ENCODE measurements around the gene SH3D21. TPM values are rescaled to one million over a fixed set of nuclear protein-coding genes. Genes with fewer than 3 reads are reported as not detected.

The SH3D21 gene
- total RNA-seq, 1 experiment from 2014 or later = 18.3 TPM

DNA sequence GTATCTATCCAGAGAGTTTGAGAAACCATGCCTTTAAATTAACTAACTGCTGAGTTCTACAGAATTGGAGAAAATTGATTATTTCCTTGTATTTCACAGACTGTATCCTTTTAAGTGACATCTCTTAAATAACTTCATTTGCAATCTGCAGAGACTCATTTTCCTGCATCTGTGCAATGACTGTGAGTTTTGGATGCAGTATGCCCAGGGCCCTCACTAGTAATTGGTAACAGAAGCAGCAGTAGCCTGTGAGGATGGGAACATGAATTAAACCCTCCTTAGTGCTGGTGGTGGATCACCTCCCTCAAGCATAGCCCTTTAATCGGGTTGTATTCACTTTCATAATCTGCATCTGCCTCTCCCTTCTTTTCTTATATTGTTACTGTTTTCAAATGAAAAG lies 21.7 kb upstream of the SH3D21 start:
- no peak overlapping the region for H2BK12ac ChIP-seq (ENCODE audit: insufficient read length, low read depth, low read length)
- no peak overlapping the region for H2AK5ac ChIP-seq (ENCODE audit: insufficient read length, low read length)
- no peaks in the 10 kb centered on the region for H3K9me3 ChIP-seq (ENCODE audit: control insufficient read depth, low read depth, low read length)
- Mint-ChIP-seq H3K27ac (peak overlapping the region in 1 of 3 experiments; percentile 76; a peak in 1 of 7 replicates), H3K27me3 (ENCODE audit: low read depth) (no peaks in the 10 kb centered on the region), H3K9me3 (no peaks in the 10 kb centered on the region), H3K36me3 (ENCODE audit: insufficient read depth in 1 of 3, low read depth in 3 of 3) (peaks cover 33 to 59% (median 55%) of the 10 kb centered on the region in 3 experiments), H3K4me3 (no peak overlapping the region), H3K4me1 (no peaks in the 10 kb centered on the region)
- no peak overlapping the region for H3K18ac ChIP-seq (ENCODE audit: insufficient read length, low read depth, low read length)
- no peak for DNase-seq
- H2BK15ac ChIP-seq (ENCODE audit: low read depth, low read length) = no peak overlapping the region
- no peak overlapping the region for H3K23ac ChIP-seq (ENCODE audit: insufficient read length, low read depth, low read length)
- H4K20me1 ChIP-seq (ENCODE audit: control insufficient read depth, insufficient read depth, insufficient read length) = no peaks in the 10 kb centered on the region
- no peak overlapping the region for H3K14ac ChIP-seq (ENCODE audit: insufficient read depth, low read length)
- H4K8ac ChIP-seq (replicated peaks; ENCODE audit: insufficient read length, low read depth, low read length) = no peak overlapping the region
- H3K79me2 ChIP-seq (ENCODE audit: insufficient read depth, low read length) = no peaks in the 10 kb centered on the region
- H4K91ac ChIP-seq (ENCODE audit: insufficient read length, low read depth, low read length) = no peak overlapping the region
- no peak overlapping the region for H3K4ac ChIP-seq (ENCODE audit: low read depth, low read length)
- no peaks in the 10 kb centered on the region for H3K23me2 ChIP-seq (ENCODE audit: insufficient read length, low read depth, low read length, poor library complexity, severe bottlenecking)
- H3K56ac ChIP-seq (ENCODE audit: insufficient read length, low read depth, low read length) = no peak overlapping the region
- H3K9ac ChIP-seq (ENCODE audit: extremely low read depth, insufficient read length, low read length) = no peak overlapping the region
- H3K4me1 ChIP-seq (ENCODE audit: insufficient read depth, low read length) = no peaks in the 10 kb centered on the region
- H2AFZ ChIP-seq (ENCODE audit: low read length) = no peak overlapping the region
- peaks cover 9% of the 10 kb centered on the region for H3K79me1 ChIP-seq (ENCODE audit: insufficient read depth, low read depth, low read length, poor library complexity, severe bottlenecking)
- no CpG with 5 or more reads among the region's 1 CpG for WGBS (ENCODE audit: extremely low coverage, insufficient read length, low lambda C conversion rate)
- H3T11ph ChIP-seq (ENCODE audit: low read length) = no peak overlapping the region
- no peak overlapping the region for H2BK20ac ChIP-seq (ENCODE audit: low read depth, low read length, poor library complexity, severe bottlenecking)
- H3K27ac ChIP-seq (ENCODE audit: insufficient read length, low read depth, low read length) = no peak overlapping the region
- no peaks in the 10 kb centered on the region for H3K27me3 ChIP-seq (ENCODE audit: insufficient read depth, low read length)
- H3K4me2 ChIP-seq (ENCODE audit: insufficient read depth, insufficient read length, low read length) = no peak overlapping the region
- no peak overlapping the region for H4K5ac ChIP-seq (ENCODE audit: insufficient read length, low read depth, low read length)
- no peak for TF ChIP-seq CTCF (conservative IDR thresholded peaks at IDR 0.05)
- no peak overlapping the region for H2BK120ac ChIP-seq (ENCODE audit: low read depth, low read length, poor library complexity, severe bottlenecking)
- no peak overlapping the region for H2BK5ac ChIP-seq (ENCODE audit: insufficient read length, low read length)

All from H9 (cell line).